HFF-Myc (cell line): ENCODE results near the gene ARMH1.

ENCODE experiments used
- DNase-seq: peaks from one replicate; pipeline ENCODE4 v3.0.0-alpha.2; 2011; ENCODE audit warnings: low read depth; ENCODE audit errors: extremely low read depth
- H3K4me3 ChIP-seq: replicated peaks from 2 replicates; pipeline ENCODE4 v1.5.1; 2011; ENCODE audit warnings: low read depth, mild to moderate bottlenecking, control low read depth, low read length
- CTCF ChIP-seq: IDR thresholded peaks from 2 replicates; pipeline ENCODE4 v1.5.1; 2012; ENCODE audit warnings: mild to moderate bottlenecking, low read depth, low read length, control low read depth; ENCODE audit errors: missing control alignments

The ARMH1 gene

GRCh38 chr1:44672254-44672955, 2.1 kb upstream of the ARMH1 start:
- no peak for DNase-seq
- no peak overlapping the region for H3K4me3 ChIP-seq
- no peak for TF ChIP-seq CTCF

GRCh38 chr1:44672961-44673674, 1.4 kb upstream of the ARMH1 start:
- no peak for DNase-seq
- TF ChIP-seq CTCF: no peak
- peak overlapping the region; percentile 53 for H3K4me3 ChIP-seq

- no peak for DNase-seq
- H3K4me3 ChIP-seq: peak overlapping the region; percentile 53
- no peak for TF ChIP-seq CTCF
These were observed 820 bp upstream of the ARMH1 start for GRCh38 chr1:44673675-44674112.

- DNase-seq: no peak
- peak overlapping the region; percentile 53 for H3K4me3 ChIP-seq
- TF ChIP-seq CTCF: no peak
These were observed 672 bp downstream of the ARMH1 start for GRCh38 chr1:44675186-44675585.

GRCh38 chr1:44676484-44677200, 2.1 kb downstream of the ARMH1 start:
- peak; percentile 61 for DNase-seq
- no peak overlapping the region for H3K4me3 ChIP-seq
- no peak for TF ChIP-seq CTCF

- DNase-seq: no peak
These were observed 2.8 kb downstream of the ARMH1 start for GRCh38 chr1:44677201-44677766.

More at GRCh38 chr1:44677201-44677766, 2.8 kb downstream of the ARMH1 start:
- no peak overlapping the region for H3K4me3 ChIP-seq
- peak; percentile 57 for TF ChIP-seq CTCF
